Thyroid gland (tissue), 4 donors: ENCODE results near the gene SPPL2A.

Experiments
- CTCF ChIP-seq, 6 experiments: fragments of 200-600 bp in 3 of 6; fragments of 450-650 bp in 3 of 6; sonication (generic) in 3 of 6; IDR thresholded peaks; one replicate each; pipeline ENCODE4 v1.5.1; 2016 to 2019; ENCODE audit warnings: antibody characterized with exemption in 6 of 6, mild to moderate bottlenecking in 2 of 6, inconsistent platforms in 1 of 6, moderate library complexity in 1 of 6
- POLR2A ChIP-seq, 2 donors: fragments of 450-650 bp; IDR thresholded peaks; one replicate each; pipeline ENCODE4 v1.6.1; 2017; ENCODE audit warnings: antibody characterized with exemption in 2 of 2, mild to moderate bottlenecking in 2 of 2, moderate library complexity in 1 of 2

- no peak for TF ChIP-seq CTCF (IDR thresholded peaks at IDR 0.05)
- TF ChIP-seq POLR2A (IDR thresholded peaks at IDR 0.05): no peak
Observed at GRCh38 chr15:50773389-50773788, 7.9 kb upstream of the SPPL2A start.
